ENCODE results near the gene MEMO1.
"Not testable (repeated sequence)": the region's sequence is repeated elsewhere in the genome, so short reads cannot be mapped to it uniquely, and the experiment has no call there.

Gene MEMO1

GRCh38 chr2:32010670-32011484, at the start of gene MEMO1:
MEMO1 (minus strand) TSS chr2:32011008; CDS start chr2:32010247, 761 bp downstream.
- DNase-seq: peak; percentile 24 to 95 (median 86)

- DNase-seq: no peak
These were observed 49.5 kb upstream of the MEMO1 start for GRCh38 chr2:32060266-32060665.

GRCh38 chr2:32058130-32058529, 47.3 kb upstream of the MEMO1 start:
- no peak for DNase-seq

- DNase-seq: not testable (repeated sequence)
These were observed 43.8 kb upstream of the MEMO1 start for GRCh38 chr2:32054583-32054982.

DNA sequence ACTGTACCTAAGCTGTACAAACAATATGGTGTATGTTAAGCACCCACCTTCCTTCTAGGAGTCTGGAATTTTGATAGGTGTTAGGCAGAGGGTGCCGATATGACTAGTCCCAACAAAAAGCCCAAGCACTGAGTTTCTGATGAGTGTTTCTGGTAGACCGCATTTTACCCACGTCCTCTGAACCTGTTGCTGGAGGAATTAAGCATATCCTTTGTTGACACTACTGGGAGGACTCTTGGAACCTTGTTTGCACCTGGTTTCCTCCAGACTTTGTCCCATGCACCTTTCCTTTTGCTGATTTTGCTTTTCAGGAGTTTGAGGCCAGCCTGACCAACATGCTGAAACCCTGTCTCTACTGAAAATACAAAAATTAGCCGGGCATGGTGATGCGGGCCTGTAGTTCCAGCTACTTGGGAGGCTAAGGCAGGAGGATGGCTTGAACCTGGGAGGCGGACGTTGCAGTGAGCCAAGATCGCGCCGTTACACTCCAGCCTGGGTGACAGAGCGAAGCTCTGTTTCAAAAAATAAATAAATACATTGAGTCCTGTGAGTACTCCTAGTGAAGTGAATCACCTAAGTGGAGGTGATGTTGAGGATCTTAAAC, 41.1 kb upstream of the MEMO1 start:
- no peak for DNase-seq

DNA sequence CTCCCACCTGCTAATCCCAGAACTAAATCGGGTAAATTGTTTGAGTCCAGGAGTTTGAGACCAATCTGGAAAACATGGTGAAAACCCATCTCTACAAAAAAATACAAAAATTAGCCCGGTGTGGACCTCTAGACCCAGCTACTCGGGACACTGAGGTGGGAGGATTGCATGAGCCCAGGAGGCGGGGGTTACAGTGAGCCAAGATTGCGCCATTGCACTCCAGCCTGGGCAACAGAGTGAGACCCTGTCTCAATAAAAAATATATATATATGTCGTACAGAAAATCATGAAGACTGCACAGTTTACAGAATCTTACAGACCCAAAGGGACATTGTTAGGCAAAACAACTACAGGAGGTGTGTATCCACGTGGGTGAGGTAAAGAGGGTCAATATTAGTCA, 32.8 kb upstream of the MEMO1 start:
- DNase-seq: no peak

DNA sequence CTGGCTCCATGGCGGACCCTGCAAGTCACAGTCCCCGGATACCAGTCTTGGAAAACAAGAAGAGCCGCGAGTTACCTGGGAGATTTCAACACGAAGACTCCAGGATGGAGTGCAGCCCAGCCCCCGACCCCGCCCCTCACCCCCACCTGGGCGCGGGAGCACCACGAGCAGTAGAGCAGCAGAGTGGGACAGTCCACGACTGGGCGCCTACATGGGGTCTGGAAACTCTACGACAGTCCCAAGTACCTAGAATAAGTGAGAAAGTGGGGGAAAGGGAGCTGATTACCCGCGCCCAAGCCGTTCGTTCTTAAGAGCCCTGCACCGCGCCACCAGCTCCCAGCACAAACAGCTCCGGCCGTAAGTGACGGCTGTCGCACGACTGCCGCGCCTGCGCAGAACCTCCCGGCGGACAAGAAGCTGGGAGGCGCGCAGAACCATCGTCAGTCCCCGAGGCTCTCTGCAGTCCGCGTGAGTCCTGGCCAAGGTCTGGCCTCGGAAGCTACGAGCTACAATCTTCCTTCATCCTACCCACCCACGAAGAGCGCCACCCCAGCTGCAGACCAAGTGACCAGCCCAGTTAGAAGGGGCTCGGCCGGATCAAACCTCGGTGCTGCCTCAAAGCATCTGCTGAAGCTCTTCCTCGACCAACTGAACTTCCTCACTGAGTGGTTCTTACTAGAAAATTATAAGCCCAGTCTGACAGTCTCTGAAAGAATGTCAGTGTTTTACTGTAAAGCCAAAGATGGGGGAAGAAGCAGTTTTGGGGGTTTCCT, 28.8 kb upstream of the MEMO1 start, which contains the start of gene DPY30:
DPY30 (minus strand) TSS at position 359 of the 773 bp plus-strand sequence; CDS start at position 10, 349 bp downstream.
- peak; percentile 57 to 93 (median 86) for DNase-seq

GRCh38 chr2:32034198-32034887, 23.5 kb upstream of the MEMO1 start:
- not testable (repeated sequence) for DNase-seq

- DNase-seq: not testable (repeated sequence)
These were observed 8.1 kb upstream of the MEMO1 start for GRCh38 chr2:32018789-32019482.

DNA sequence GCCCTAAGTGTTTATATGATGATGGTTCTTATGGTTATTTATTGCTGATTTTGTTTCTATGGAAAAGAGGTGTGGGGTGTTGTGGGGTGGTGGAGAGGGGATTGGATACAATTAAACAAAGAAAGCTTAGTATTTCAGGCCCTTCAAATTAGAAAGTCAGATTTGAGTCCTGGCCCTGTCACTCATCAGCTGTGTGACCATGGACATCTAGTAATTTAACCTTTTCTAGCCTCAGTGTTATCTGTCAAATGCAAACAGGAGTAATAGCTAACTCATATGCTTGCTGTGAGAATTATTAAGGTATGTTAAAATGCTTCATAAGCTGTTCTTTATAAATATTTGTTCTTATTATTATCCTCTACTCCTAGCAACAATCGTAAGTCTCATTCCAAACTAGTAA, 2.1 kb upstream of the MEMO1 start:
- DNase-seq: no peak

DNA sequence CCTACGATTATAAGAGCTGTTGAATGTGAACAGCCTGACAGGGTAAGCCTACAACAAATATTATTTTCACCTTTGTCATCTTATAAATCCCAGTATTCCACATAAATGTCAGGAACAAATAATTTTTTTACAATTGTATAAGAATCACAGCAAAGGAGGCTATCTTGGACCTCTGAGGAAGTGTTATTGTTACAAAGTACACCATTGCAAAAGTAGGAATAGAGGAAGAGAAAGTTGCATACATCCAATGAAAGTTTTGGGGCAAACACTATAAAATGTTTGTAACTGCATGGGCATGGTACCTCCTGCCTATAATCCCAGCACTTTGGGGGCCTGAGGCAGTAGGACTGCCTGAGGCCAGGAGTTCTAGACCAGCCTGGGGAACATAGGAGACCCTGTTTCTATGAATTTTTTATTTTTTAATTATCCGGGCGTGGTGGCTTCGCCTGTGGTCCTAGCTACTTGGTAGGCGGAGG, 715 bp upstream of the MEMO1 start:
- DNase-seq: peak in 1 of 14 donors; percentile 4

DNA sequence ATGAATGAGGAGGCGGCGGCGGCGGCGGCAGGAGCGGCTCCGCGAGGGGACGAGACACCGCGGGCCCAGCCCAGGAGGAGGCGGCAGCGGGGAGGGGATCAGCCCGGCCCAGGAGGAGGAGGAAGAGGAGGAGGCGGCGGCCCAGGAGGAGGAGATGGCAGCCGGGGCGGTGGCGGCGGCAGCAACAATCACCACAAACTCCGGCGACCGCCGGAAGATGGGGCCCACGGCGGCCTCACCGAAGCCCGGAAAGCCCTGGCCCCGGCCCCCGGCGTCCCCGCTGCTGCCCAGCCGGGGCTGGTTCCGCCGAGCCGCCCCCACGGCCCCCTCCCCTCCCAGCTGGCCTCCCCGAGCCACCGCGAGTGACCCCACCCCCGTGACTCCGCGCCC, 533 bp downstream of the MEMO1 start:
- DNase-seq: not testable (repeated sequence)

DNA sequence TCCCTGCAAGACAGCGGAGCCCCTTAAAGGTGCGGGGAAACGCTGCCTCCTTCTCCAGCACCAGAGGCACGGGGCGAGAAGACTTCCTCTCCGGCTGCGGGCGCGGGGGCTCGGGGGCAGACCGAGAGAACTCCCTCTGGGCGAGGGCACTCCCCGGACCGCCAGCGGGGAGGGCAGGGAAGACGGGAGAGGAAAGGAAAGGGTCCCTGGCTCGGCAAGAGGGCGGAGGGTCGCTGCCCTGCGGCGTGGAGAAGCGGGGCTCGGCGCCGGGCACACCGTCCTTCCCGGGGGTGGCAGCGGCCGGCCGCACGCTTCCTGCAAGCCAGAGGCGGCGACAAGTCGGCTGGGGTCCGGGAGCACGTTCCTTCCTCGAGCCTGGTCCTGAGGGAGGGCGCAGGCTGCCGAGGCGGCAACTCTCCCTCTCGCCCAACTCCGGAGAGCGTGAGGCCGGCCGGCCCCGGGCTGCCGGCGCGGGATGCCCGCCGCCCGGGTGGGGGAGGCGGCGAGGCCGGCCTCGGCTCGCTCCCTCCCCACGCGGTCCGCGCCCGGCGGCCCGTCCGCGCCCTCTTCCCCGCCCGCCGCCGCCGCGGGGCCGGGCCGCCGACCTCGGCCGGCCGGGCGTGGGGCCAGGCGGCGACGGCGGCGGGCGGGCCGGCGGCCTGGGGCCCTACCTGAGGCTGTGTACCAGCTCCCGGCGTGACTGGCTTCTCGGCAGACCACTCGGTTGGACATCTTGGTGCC, 1.1 kb downstream of the MEMO1 start:
- peak in 9 of 14 donors; percentile 22 to 64 (median 43) for DNase-seq

DNA sequence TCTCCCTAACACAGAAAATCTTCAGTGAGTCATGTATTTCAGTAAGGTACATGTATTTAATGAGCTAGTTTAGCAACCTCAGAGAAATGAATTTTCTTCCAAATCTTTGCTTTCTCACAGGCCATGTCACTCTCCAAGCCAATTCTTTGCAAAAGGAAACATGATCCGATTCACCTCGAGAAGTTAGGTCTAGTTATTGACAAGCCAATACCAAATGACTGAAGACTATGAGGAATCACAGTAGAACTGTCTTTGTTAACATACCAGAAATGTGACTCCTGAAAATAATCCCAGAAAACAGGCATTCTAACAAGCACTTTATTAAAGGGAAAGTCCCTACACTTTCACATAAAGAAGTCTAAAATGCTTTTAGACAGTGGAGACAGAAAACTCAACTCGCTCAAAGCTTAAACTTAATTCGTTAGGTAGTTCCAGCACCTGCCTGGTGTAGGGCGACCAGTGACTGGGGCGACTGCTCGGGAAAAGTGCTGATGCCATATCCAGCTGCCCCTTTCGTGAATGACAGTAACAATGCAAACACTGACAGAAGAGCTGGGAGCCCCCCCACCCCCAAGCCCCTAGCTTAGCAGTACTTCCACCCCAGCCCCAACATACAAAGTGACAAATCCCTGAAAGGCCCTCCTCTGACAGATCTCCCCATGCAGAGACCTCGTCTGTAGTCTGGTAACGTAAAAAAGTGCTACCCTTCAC, 1.8 kb downstream of the MEMO1 start:
- peak in 4 of 14 donors; percentile 17 to 34 (median 24) for DNase-seq

GRCh38 chr2:32007121-32007391, 3.8 kb downstream of the MEMO1 start:
- no peak for DNase-seq

DNA sequence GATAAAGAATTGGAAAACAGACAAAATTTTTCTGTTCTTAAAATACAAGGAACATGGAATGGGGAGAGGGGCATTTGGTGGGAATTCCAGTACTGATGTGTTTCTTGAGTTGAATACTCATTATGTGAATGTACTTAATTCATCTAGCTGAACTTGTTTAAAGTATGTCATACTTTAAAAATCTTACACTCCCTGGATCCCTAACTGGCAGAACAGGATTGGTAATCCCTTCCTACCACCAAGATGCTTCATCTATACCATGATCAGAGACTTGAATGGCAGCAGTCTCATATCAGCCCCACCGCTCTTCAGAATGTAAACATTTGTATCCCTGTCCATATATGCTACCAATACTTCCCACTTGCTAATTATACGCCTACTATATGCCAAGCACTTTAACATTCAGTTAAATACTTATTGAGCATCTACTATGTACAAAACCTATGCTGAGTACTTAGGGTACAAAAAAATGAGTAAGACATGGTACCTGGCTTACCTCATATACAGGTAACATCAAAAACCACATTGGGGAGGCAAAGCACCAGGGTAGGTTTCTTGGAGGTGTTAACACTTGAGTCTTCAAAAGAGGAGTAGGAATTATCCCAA, 5.3 kb downstream of the MEMO1 start:
- DNase-seq: no peak

DNA sequence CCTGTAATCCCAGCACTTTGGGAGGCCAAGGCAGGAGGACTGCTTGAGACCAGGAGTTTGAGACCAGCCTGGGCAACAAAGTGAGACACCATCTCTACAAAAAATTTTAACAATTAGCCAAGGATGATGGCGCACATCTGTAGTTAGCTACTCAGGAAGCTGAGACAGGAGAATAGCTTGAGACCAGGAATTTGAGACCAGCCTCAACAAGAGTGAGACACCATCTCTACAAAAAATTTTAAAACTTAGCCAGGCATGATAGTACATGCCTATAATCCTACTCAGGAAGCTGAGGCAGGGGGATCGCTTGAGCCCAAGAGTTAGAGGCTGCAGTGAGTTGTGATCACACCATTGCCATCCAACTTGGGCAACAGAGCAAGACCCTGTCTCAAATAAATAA, 7.0 kb downstream of the MEMO1 start:
- DNase-seq: no peak

DNA sequence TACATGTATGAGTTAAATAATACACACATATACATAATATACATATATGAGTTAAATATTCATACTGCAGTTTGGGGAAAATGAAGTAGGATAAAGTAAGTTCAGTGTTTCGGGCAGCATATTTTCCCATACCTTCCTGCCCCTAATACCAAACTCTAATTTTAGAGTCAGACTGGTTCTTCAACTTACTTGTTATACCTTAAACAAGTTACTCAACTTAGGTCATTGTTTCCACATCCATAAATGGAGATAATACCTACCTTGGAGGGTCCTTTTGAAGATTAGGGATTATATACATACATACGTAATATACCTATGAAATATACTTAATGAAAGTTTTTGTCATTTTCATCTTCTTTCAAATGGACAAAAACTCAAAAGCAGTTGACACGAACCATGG, 8.4 kb downstream of the MEMO1 start:
- DNase-seq: no peak

DNA sequence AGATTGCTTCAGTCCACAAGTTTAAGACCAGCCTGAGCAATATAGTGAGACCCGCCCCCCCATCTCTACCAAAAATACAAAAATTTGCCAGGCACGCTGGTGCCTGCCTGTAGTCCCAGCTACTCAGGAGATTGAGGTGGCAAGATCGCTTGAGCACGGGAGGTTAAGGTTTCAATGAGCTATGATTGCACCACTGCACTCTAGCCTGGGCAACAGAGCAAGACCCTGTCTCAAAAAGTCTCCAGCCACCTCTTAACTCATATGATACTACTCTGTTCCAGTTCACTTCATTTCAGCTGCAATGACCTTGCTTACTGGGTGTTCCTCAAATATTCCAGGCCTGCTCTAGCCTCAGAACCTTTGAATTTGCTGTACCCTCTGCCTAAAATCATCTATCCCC, 11.4 kb downstream of the MEMO1 start:
- DNase-seq: no peak

DNA sequence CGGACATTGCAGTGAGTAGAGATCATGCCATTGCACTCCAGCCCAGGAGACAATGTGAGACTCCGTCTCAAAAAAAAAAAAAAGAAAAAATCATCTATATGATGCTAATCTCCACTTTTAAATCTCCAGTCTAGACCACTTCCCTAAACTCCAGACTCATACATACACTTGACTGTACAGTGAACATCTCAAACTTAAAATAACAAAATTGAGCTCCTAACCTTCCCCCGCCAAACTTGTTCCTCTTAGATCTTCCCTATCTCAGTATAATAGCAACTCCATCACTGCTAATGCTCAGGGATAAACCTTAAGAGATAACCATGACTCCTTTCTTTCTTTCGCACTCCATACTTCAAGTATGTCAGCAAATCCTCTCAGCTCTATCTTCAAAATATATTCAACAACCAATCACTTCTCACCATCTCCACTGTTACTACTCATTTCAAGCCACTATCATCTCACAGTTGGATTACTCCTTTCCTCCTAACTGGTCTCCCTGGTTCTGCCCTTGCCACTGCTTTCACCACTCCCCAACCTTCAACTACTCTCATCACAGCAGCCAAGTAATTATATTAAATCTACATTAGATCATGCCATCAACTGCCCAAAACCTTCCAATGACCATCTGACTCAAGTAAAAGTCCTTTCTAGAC, 12.0 kb downstream of the MEMO1 start:
- DNase-seq: no peak

Measured in C1 segment of cervical spinal cord (tissue), 14 donors.